ENCODE measurements around the gene SMYD3. TPM values are rescaled to one million over a fixed set of nuclear protein-coding genes. Genes with fewer than 3 reads are reported as not detected.

Gene SMYD3
- total RNA-seq, 1 donor from 2014 or later = 0.32 TPM

DNA sequence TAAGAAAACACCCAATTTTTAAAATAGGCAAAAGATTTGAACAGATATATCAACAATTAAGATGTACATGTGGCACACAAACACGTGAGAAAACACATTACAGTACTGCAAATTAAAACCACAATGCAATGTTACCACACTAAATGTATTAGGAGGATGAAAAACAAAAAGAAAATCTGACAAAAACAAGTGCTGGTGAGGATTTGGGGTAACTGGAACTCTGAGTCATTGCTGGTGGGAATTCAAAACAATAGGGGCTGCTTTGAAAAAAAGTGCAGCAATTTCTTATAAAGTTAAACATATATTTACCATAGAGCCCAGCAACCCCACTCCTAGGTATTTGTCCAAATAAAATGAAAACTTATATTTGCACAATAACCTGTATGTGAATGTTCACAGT is 614.1 kb downstream of the SMYD3 start:
- TF ChIP-seq, protein P1, sequence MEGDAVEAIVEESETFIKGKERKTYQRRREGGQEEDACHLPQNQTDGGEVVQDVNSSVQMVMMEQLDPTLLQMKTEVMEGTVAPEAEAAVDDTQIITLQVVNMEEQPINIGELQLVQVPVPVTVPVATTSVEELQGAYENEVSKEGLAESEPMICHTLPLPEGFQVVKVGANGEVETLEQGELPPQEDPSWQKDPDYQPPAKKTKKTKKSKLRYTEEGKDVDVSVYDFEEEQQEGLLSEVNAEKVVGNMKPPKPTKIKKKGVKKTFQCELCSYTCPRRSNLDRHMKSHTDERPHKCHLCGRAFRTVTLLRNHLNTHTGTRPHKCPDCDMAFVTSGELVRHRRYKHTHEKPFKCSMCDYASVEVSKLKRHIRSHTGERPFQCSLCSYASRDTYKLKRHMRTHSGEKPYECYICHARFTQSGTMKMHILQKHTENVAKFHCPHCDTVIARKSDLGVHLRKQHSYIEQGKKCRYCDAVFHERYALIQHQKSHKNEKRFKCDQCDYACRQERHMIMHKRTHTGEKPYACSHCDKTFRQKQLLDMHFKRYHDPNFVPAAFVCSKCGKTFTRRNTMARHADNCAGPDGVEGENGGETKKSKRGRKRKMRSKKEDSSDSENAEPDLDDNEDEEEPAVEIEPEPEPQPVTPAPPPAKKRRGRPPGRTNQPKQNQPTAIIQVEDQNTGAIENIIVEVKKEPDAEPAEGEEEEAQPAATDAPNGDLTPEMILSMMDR (IDR thresholded peaks at IDR 0.05) = no peak
- H3K36me3 ChIP-seq = no peaks in the 10 kb centered on the region
- intact Hi-C loops (cut with DNase I) = no loop called here
- no peak overlapping the region for H3K27ac ChIP-seq
- H3K4me1 ChIP-seq = no peaks in the 10 kb centered on the region
- H3K9me3 ChIP-seq = peaks cover 3 to 12% of the 10 kb centered on the region in 2 donors
- H3K4me3 ChIP-seq = no peak overlapping the region
- no peaks in the 10 kb centered on the region for H3K27me3 ChIP-seq
- no peak for DNase-seq (ENCODE audit: low spot score in 2 of 2)

GRCh38 chr1:245888809-245889208 is 618.3 kb downstream of the SMYD3 start:
- intact Hi-C loops (cut with DNase I) = no loop called here
- H3K4me3 ChIP-seq = no peak overlapping the region
- no peaks in the 10 kb centered on the region for H3K36me3 ChIP-seq
- H3K27me3 ChIP-seq = no peaks in the 10 kb centered on the region
- no peak overlapping the region for H3K27ac ChIP-seq
- DNase-seq (ENCODE audit: low spot score in 2 of 2) = no peak
- H3K9me3 ChIP-seq = peaks cover 3 to 12% of the 10 kb centered on the region in 2 donors
- TF ChIP-seq, protein P1 (IDR thresholded peaks at IDR 0.05) = no peak
- H3K4me1 ChIP-seq = no peaks in the 10 kb centered on the region

DNA sequence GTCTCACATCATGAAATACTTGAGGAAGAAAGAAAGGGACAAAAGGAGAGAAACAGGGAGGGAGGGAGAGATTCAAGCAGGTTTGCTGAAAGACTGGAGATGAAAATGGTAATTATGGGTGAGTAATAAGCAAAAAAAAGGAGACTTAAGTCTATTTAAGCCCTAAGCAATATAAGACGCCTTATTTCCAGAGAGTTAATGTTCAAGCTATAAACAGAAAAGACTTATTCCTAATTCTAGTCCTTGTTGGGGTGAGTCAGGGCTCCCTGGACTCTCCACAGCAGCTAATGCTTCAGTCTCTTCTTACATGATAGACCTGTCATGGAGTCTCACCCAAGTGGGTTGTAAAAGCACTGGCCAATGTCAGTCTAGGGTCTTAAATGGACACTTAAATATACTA is 619.2 kb downstream of the SMYD3 start:
- Histone ChIP-seq H3K27me3 (no peaks in the 10 kb centered on the region), H3K4me3 (no peak overlapping the region), H3K27ac (no peak overlapping the region), H3K4me1 (no peaks in the 10 kb centered on the region), H3K9me3 (peaks cover 0 to 12% of the 10 kb centered on the region in 2 donors), H3K36me3 (no peaks in the 10 kb centered on the region)
- TF ChIP-seq, protein P1 (IDR thresholded peaks at IDR 0.05) = no peak
- intact Hi-C loops (cut with DNase I) = no loop called here
- no peak for DNase-seq (ENCODE audit: low spot score in 2 of 2)

- H3K4me3 ChIP-seq = no peak overlapping the region
- no peaks in the 10 kb centered on the region for H3K4me1 ChIP-seq
- intact Hi-C loops (cut with DNase I) = no loop called here
- TF ChIP-seq, protein P1 (IDR thresholded peaks at IDR 0.05) = no peak
- no peak overlapping the region for H3K27ac ChIP-seq
- H3K9me3 ChIP-seq = no peaks in the 10 kb centered on the region
- no peaks in the 10 kb centered on the region for H3K36me3 ChIP-seq
- DNase-seq (ENCODE audit: low spot score in 2 of 2) = no peak
- H3K27me3 ChIP-seq = no peaks in the 10 kb centered on the region
These were observed 625.2 kb downstream of the SMYD3 start for GRCh38 chr1:245881767-245882391.

DNA sequence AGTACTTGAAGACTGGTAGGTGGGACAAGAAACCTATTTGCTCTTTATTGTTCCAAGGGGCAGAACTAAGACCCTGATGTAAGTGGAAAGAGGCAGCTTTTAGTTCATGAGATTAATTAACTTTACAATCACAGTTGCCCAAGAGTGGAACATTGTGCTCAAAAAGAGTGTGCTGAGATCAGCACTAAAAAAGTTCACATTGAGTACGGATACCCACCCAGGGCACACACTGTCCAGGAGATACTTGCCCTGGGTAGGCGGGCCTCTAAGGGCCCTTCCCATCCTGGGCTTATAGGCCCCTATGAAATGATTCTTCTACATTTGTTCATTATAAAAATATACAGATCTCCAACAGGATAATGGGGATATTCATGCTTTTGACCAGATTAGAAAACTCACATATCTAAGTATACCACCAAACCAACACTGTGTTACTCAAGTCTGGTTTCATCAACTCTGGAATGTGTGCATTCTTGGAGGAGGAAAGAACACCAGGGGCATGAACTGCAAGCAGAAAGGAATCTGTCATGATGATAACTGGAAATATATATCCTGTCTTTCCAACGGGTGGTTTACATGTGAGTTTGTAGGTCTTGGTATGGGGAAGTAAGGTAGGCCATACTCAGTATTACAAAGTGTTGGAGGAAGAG is 626.2 kb downstream of the SMYD3 start:
- Histone ChIP-seq H3K9me3 (no peaks in the 10 kb centered on the region), H3K27me3 (no peaks in the 10 kb centered on the region), H3K4me3 (no peak overlapping the region), H3K36me3 (no peaks in the 10 kb centered on the region), H3K27ac (no peak overlapping the region), H3K4me1 (no peaks in the 10 kb centered on the region)
- TF ChIP-seq, protein P1 (IDR thresholded peaks at IDR 0.05) = no peak
- intact Hi-C loops (cut with DNase I) = no loop called here
- no peak for DNase-seq (ENCODE audit: low spot score in 2 of 2)
